ENCODE results near the gene C1orf226. TPM values are rescaled to one million over a fixed set of nuclear protein-coding genes. Genes with fewer than 3 reads are reported as not detected.
"Not testable (repeated sequence)": the region's sequence is repeated elsewhere in the genome, so short reads cannot be mapped to it uniquely, and the experiment has no call there.

The C1orf226 gene
- total and polyA plus RNA-seq, 2 of the 8 experiments (the other 6 are each of a cell fraction or from before 2014, with no cell fraction given): 8.2 to 18.8 TPM

DNA sequence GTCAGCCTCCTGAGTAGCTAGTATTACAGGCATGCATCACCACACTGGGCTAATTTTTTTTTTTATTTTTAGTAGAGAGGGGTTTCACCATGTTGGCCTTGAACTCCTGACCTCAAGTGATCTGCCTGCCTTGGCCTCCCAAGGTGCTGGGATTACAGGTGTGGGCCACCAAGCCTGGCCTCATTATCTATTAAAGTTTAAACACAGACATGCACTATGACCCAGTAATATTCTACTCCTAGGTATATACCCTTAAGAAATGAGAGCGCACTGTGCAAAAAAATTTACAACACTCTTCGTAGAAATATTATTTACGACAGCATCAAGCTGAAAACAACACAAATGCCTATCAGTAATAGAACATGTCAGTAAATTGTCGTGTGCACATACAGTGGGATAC is 49.1 kb downstream of the C1orf226 start (continued):
- TF ChIP-seq, protein P1, sequence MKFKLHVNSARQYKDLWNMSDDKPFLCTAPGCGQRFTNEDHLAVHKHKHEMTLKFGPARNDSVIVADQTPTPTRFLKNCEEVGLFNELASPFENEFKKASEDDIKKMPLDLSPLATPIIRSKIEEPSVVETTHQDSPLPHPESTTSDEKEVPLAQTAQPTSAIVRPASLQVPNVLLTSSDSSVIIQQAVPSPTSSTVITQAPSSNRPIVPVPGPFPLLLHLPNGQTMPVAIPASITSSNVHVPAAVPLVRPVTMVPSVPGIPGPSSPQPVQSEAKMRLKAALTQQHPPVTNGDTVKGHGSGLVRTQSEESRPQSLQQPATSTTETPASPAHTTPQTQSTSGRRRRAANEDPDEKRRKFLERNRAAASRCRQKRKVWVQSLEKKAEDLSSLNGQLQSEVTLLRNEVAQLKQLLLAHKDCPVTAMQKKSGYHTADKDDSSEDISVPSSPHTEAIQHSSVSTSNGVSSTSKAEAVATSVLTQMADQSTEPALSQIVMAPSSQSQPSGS (IDR thresholded peaks at IDR 0.05; ENCODE audit: low read length): no peak
- TF ChIP-seq YY1 (IDR thresholded peaks at IDR 0.05; ENCODE audit: low read depth, low read length) (no peak), HDAC6 (IDR thresholded peaks at IDR 0.05; ENCODE audit: low read depth, low read length) (no peak), POLR2AphosphoS5 (IDR thresholded peaks at IDR 0.05; ENCODE audit: low read depth, low read length) (no peak)

DNA sequence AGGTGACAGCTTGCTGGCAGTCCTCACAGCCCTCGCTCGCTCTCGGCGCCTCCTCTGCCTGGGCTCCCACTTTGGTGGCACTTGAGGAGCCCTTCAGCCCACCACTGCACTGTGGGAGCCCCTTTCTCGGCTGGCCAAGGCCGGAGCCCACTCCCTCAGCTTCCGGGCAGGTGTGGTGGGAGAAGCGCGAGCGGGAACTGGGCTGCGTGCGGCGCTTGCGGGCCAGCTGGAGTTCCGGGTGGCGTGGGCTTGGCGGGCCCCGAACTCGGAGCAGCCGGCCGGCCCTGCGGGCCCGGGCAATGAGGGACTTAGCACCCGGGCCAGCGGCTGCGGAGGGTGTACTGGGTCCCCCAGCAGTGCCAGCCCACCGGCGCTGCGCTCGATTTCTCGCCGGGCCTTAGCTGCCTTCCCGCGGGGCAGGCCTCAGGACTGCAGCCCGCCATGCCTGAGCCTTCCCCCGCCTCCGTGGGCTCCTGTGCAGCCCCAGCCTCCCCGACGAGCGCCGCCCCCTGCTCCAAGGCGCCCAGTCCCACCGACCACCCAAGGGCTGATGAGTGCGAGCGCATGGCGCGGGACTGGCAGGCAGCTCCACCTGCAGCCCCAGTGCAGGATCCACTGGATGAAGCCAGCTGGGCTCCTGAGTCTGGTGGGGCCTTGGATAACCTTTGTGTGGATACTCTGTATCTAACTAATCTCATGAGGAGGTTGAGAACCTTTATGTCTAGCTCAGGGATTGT is 51.6 kb downstream of the C1orf226 start:
- DNase-seq (ENCODE audit: low read depth in 1 of 2, low spot score in 2 of 2); H4K20me1 ChIP-seq (replicated peaks in 1 of 2; ENCODE audit: control insufficient read depth in 1 of 2, insufficient read depth in 2 of 2, low read length in 2 of 2); H3K9me3 ChIP-seq (ENCODE audit: insufficient read depth in 2 of 2, low read depth in 1 of 2, low read length in 1 of 2); H3K4me1 ChIP-seq (replicated peaks in 1 of 4; ENCODE audit: control insufficient read depth in 3 of 4, insufficient read depth in 4 of 4, low read length in 3 of 4); H2BK12ac ChIP-seq (ENCODE audit: low read depth, low read length); H4K91ac ChIP-seq (replicated peaks; ENCODE audit: insufficient read length, low read length); H4K5ac ChIP-seq (ENCODE audit: insufficient read length, low read depth, low read length); H2BK5ac ChIP-seq (ENCODE audit: low read depth, low read length); H3K4ac ChIP-seq (replicated peaks; ENCODE audit: insufficient read length, low read depth, low read length); H4K8ac ChIP-seq (ENCODE audit: extremely low read depth, insufficient read depth, low read length); H3K18ac ChIP-seq (ENCODE audit: extremely low read depth, low read length); H3K56ac ChIP-seq (replicated peaks; ENCODE audit: insufficient read length, low read depth, low read length); POLR2A ChIA-PET (ENCODE audit: partially characterized antibody); H3K23me2 ChIP-seq (ENCODE audit: low read depth, low read length); H3K79me2 ChIP-seq (ENCODE audit: control insufficient read depth in 1 of 2, insufficient read depth in 2 of 2, low read length in 2 of 2); H3K27me3 ChIP-seq (replicated peaks in 1 of 4; ENCODE audit: control insufficient read depth in 3 of 4, extremely low read depth in 1 of 4, insufficient read depth in 3 of 4, low read length in 3 of 4); H3K79me1 ChIP-seq (ENCODE audit: low read depth, low read length); H3K4me2 ChIP-seq (ENCODE audit: insufficient read depth in 1 of 2, low read depth in 2 of 2, low read length in 2 of 2); H2BK15ac ChIP-seq (ENCODE audit: low read length); H2AFZ ChIP-seq (ENCODE audit: low read length); H2BK120ac ChIP-seq (replicated peaks; ENCODE audit: low read depth, low read length); H2AK5ac ChIP-seq (ENCODE audit: low read depth, low read length); FAIRE-seq; H3K14ac ChIP-seq (ENCODE audit: insufficient read length); H3K23ac ChIP-seq (ENCODE audit: insufficient read length); H3K9ac ChIP-seq (replicated peaks in 1 of 4; ENCODE audit: extremely low read depth in 1 of 4, low read depth in 3 of 4, low read length in 3 of 4); H3K27ac ChIP-seq (ENCODE audit: low read depth, low read length); H2BK20ac ChIP-seq (ENCODE audit: low read length); H3K4me3 ChIP-seq (ENCODE audit: extremely low read depth in 1 of 4, insufficient read depth in 2 of 4, low read depth in 3 of 4, low read length in 4 of 4); H3K36me3 ChIP-seq (ENCODE audit: control insufficient read depth in 2 of 4, insufficient read depth in 4 of 4, low read length in 3 of 4): not testable (repeated sequence)
- WGBS, 2 experiments (ENCODE audit: extremely low coverage in 1 of 2, insufficient coverage in 1 of 2, insufficient read length in 1 of 2, insufficient replicate concordance in 2 of 2, low coverage in 1 of 2, low lambda C conversion rate in 2 of 2, missing lambda C conversion rate in 1 of 2): 89% methylated on average over 16 of the region's 47 CpGs; no CpG with 5 or more reads in 1 of the 2 experiments
- CTCF ChIA-PET (ENCODE audit: partially characterized antibody): interaction anchor here (0.6 to 2.2 kb wide), 5 partner anchors 10 to 377 kb away, joined by 3 to 4 read pairs (median 3); no protein-coding TSS in a partner anchor

All from H1 (cell line).